Measurements from ENCODE around the gene TBC1D2.

DNA sequence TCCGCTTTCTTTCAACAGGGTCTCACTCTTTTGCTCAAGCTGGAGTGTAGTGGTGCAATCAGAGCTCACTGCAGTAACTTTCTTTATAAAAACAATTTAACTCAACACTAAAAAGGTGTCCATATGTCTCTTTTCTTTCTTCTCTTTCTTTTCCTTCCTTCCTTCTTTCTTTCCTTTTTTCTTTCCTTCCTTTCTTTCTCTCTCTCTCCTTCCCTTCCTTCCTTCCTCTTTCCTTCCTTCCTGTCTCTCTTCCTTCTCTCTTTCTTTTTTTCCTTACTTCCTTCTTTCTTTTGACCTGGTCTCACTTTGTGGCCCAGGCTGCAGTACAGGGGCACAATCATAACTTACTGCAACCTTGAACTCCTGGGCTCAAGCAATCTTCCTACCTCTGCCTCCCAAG, 25.8 kb upstream of the TBC1D2 start:
- TF ChIP-seq ZNF76 (tag by site-specific recombination; IDR thresholded peaks at IDR 0.05; ENCODE audit: borderline replicate concordance, low read depth) (no peak), SALL2 (tag by site-specific recombination; IDR thresholded peaks at IDR 0.05; ENCODE audit: borderline replicate concordance) (no peak), CTCF (tag by site-specific recombination; IDR thresholded peaks at IDR 0.05) (no peak), TCF7L2 (IDR thresholded peaks at IDR 0.05; ENCODE audit: borderline replicate concordance, low read depth, low read length) (no peak), HOXD13 (CRISPR knock-in tag; IDR thresholded peaks at IDR 0.05; ENCODE audit: borderline replicate concordance) (no peak), ZNF311 (tag by site-specific recombination; IDR thresholded peaks at IDR 0.05; ENCODE audit: borderline replicate concordance) (no peak), ZNF544 (tag by site-specific recombination; IDR thresholded peaks at IDR 0.05) (no peak), KLF10 (tag by site-specific recombination; IDR thresholded peaks at IDR 0.05) (no peak)
